IPS-11a (cell line): ENCODE results near the gene CATSPERB.
"Not testable (repeated sequence)": the region's sequence is repeated elsewhere in the genome, so short reads cannot be mapped to it uniquely, and the experiment has no call there.

Experiments
- H3K4me3 ChIP-seq: one replicate; pipeline ENCODE4 v1.5.1; 2013; ENCODE audit warnings: low read depth, low read length, control low read depth

CATSPERB gene

GRCh38 chr14:91674911-91675310, 57.0 kb downstream of the CATSPERB start:
- no peak overlapping the region for H3K4me3 ChIP-seq

DNA sequence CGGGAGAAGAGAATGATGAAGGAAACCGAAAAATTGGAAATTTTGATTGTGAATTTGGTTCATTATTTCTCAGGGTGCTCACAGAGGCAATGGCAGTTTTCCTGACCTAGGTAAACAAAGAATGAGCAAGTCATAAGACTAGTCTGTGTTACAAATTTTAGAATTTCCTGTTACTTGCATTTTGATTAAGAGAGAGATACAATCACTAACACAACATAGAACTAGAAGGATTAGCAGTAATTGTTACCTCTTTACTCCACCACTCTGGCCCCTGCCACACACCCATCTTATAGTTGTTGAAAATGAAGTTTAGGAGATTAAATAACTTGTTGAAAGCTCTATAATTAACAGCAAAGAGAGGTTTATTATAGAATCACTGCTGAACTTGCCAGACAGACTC, 62.0 kb downstream of the CATSPERB start:
- H3K4me3 ChIP-seq: no peak overlapping the region

GRCh38 chr14:91667101-91667500, 64.8 kb downstream of the CATSPERB start:
- not testable (repeated sequence) for H3K4me3 ChIP-seq

DNA sequence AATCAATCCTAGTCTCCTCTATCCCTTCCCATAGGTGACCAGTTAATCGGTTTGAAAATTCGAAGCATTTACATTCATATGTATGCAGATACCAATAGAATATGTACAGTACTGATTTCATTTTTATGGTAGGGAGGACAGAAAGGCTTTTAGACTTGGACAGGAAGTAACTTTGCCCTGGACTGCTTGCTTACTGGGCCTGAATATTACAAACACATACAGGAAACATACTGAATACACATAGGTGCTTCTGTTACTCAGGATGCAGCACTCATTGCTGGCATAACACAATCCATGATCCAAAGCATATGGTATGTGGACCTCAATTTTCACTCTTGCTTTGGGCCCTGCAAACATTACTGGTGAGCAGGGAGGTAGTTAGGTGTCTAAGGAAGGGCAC, 71.1 kb downstream of the CATSPERB start:
- H3K4me3 ChIP-seq: no peak overlapping the region

GRCh38 chr14:91654836-91655235, 77.0 kb downstream of the CATSPERB start:
- H3K4me3 ChIP-seq: no peak overlapping the region

DNA sequence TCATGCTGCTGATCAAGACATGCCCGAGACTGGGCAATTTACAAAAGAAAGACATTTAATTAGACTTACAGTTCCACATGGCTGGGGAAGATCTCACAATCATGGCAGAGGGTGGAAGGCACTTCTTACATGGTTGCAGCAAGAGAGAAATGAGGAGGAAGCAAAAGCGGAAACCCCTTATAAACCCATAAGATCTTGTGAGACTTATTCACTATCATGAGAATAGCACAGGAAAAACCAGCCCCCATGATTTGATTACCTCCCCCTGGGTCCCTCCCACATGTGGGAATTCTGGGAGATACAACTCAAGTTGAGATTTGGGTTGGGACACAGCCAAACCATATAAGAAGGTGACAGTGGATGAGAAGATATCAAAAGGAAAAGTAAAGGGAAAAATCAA, 78.4 kb downstream of the CATSPERB start:
- no peak overlapping the region for H3K4me3 ChIP-seq

- no peak overlapping the region for H3K4me3 ChIP-seq
Observed at GRCh38 chr14:91649930-91650329, 82.0 kb downstream of the CATSPERB start.

DNA sequence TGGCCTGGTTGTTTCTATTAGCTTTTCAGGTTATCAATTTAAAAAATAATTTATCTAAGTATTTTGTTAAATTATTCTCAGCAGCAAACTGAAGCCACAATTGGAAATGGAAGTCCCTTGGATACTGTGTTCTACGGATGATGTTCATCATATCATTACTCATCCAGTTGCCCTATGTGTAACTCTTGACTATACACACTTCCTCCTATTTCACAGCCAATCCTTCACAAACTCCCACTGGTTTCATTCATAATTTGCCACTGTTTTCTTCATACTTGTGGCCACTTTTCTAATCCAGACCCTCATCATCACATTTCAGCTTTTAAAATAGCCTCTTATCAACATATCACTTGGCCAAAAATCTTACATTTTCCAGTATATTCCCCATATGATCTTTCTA, 84.0 kb downstream of the CATSPERB start:
- no peak overlapping the region for H3K4me3 ChIP-seq

DNA sequence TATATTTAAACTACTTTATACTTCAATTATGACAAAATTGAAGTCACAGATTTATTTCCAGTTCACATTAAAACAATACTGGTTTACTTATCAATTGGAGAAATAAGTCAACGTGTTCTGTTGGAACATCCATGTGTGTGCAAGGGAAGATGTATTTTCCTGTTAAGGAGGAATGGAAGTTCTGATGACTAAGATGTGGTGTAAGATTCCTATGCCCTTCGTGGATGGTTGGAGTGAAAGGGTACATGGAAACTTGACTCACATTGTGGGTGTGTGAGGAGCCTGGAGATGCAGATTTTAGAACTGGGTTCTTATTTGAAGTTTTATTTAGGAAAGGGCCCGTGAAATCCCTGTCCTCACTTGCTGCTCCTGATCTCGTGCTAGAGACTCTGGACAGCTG, 95.3 kb downstream of the CATSPERB start:
- no peak overlapping the region for H3K4me3 ChIP-seq

DNA sequence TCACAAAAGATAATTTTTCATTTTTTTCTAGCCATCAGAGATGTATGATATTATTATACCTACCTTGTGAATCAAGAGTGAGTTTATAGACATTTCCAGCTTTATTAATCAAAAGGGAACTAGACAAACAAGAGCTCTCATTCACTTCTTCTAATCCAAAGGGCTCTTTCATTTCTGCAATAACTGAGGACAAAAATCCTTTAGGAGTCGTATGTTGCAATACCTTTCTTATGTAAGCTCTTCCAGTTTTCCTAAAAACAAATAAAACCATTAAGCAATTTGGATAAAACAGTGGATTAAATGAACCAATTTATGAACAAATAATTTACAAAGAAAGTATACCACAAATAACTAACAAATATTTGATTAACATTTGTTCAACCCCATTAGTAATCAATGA, 107.1 kb downstream of the CATSPERB start:
- no peak overlapping the region for H3K4me3 ChIP-seq

DNA sequence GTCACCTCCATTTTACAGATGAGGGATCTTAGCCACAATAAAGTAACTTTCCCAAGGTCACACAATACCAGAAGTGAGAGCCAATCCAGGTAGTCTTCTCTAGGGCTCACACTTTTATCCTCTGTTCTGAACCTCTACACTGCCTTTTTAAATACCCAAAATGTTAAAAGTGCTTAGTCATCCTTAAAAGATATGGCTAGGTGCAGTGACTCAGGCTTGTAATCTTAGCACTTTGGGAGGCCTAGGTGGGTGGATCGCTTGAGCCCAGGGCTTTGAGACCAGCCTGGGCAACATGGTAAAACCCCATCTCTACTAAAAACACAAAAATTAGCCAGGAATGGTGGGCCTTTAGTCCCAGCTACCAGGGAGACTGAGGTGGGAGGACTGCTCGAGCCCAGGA, 117.7 kb downstream of the CATSPERB start:
- H3K4me3 ChIP-seq: no peak overlapping the region

- no peak overlapping the region for H3K4me3 ChIP-seq
Observed at GRCh38 chr14:91613459-91614112, 118.3 kb downstream of the CATSPERB start.

DNA sequence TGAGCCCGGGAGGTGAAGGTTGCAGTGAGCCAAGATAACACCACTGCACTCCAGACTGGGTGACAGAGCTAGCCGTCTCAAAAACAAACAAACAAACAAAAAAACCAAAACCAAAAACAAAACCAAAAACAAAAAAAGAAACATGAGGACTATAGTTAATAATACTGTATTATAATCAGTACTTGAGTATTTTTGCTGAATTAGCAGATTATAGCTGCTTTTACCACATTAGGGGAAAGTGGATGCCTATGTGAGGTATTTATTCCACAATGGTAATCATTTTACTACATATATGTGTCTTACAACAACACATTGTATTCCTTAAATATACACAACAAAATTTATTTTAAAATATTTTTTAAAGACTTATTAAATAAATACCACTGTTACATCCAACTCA, 120.4 kb downstream of the CATSPERB start:
- no peak overlapping the region for H3K4me3 ChIP-seq

GRCh38 chr14:91609161-91609560, 122.7 kb downstream of the CATSPERB start:
- no peak overlapping the region for H3K4me3 ChIP-seq

- no peak overlapping the region for H3K4me3 ChIP-seq
Observed at GRCh38 chr14:91607322-91608047, 124.4 kb downstream of the CATSPERB start.

- no peak overlapping the region for H3K4me3 ChIP-seq
Observed at GRCh38 chr14:91606851-91607250, 125.0 kb downstream of the CATSPERB start.

GRCh38 chr14:91604611-91605010, 127.3 kb downstream of the CATSPERB start:
- H3K4me3 ChIP-seq: not testable (repeated sequence)

- no peak overlapping the region for H3K4me3 ChIP-seq
Observed at GRCh38 chr14:91599994-91600393, 131.9 kb downstream of the CATSPERB start.

DNA sequence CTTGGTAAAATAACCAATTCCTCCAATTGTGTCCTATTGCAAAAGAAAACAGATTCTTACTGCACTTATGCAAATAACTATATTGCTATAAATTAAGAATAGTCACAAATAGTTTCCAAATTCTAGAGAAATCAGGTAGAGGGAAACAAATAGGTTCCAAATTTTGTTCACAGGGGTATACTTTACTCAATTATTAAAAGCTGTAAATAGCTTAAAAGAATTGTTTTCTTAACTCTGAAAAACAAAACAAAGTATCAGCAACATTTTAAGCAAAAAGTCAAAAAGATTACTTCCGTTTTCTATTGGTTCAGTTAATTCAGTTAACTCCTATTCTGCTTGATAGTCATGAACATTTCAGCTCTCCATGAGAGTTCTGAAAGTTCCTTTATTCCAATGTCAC, 136.2 kb downstream of the CATSPERB start:
- H3K4me3 ChIP-seq: no peak overlapping the region

DNA sequence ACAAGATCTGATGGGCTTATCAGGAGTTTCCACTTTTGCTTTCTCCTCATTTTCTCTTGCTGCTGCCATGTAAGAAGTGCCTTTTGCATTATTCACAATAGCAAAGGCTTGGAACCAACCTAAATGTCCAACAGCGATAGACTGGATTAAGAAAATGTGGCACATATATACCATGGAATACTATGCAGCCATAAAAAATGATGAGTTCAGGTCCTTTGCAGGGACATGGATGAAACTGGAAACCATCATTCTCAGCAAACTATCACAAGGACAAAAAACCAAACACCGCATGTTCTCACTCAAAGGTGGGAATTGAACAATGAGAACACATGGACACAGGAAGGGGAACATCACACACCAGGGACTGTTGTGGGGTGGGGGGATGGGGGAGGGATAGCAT, 137.9 kb downstream of the CATSPERB start:
- H3K4me3 ChIP-seq: not testable (repeated sequence)

DNA sequence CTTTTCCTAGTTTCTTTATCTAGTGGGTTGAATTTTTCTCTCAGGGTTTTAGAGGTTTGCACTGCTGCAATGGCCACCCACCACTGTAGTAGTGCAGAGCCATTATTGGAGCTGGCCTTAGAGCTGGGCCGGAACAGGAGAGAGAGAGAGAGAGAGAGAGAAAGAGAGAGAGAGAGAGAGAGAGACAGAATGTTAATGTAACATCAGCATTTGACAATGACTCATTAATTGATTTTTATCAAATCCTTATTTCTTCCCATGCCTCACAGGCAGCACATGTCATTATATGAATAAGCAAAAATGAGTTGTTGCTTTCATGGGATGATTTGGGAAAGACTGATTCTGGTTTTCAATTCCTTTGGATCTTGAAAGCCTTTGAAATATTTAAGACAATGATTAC, 145.5 kb downstream of the CATSPERB start:
- no peak overlapping the region for H3K4me3 ChIP-seq

DNA sequence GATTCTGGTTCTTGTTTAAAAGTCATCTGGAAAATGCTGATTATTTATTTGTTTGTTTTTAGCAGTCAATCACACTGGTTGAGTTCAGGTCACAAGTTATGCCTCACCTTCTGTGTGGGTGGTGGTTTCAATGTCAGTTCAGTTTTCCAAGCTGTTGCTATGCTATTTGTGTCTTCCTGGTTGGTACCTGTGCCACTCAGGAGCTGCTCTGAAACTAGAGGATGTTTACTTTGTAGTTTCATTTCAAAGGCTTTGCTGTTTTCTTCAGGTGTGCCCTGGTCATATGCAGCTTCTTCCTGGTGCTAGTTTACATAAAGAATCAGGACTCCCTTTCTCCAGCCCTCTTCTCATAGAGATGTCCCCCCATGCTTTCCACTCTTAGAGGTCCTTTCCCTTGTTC, 146.0 kb downstream of the CATSPERB start:
- H3K4me3 ChIP-seq: no peak overlapping the region

DNA sequence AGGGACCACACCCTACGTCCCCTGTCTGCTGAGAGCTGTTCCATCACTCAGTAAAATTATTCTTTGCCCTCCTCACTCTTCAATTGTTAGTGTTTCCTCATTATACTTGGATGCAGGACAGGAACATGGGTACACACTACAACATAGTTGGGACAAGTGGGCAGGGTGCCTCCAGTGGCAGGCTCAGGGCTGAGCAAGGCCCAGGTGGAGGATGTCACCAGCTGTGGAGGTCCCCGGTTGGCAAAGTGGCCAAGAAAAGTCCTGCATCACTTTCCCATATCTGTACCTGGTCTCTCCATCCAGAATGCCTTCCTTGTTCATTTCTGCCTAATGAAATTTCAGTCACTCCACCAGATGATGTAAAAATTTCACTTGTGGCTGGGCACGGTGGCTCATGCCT, 149.1 kb downstream of the CATSPERB start:
- no peak overlapping the region for H3K4me3 ChIP-seq
